Measurements from ENCODE around the gene NALCN. TPM values are rescaled to one million over a fixed set of nuclear protein-coding genes. Genes with fewer than 3 reads are reported as not detected.

The NALCN gene
- total RNA-seq, 3 donors from 2014 or later (not counting 1 experiment from before 2014, with no cell fraction given) = not detected

DNA sequence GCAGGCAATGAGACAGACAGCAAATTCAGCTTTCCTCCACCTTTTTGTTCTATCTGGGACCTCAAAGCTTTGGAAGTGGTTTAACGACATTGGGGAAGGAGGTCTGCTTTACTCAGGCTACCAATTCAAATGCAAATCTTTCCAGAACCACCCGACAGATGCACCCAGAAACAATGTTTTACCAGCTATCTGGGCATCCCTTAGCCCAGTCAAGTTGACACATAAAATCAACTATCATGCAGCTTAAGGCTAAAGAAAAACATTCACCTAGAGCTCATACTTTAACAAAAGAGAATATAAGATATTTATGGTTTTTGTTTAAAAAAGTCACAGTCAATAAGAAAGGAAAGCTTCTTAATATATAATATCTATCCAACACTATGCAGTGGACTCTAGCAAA, 246.0 kb downstream of the NALCN start:
- no peak for ATAC-seq
- 100% methylated on average over 2 of the region's 2 CpGs for WGBS (ENCODE audit: insufficient coverage)
- Mint-ChIP-seq H3K4me3 (no peak overlapping the region), H3K27me3 (ENCODE audit: low read depth in 2 of 2) (peaks cover 0 to 10% of the 10 kb centered on the region in 2 donors), H3K9me3 (peaks cover 2 to 5% of the 10 kb centered on the region in 2 donors), H3K4me1 (no peaks in the 10 kb centered on the region), H3K36me3 (no peaks in the 10 kb centered on the region), H3K27ac (no peak overlapping the region)
- Histone ChIP-seq H3K27me3 (ENCODE audit: control insufficient read depth, insufficient read depth, low read length) (no peaks in the 10 kb centered on the region), H3K9me3 (ENCODE audit: control insufficient read depth, insufficient read depth, low read length) (no peaks in the 10 kb centered on the region), H3K27ac (ENCODE audit: low read length) (no peak overlapping the region), H3K36me3 (ENCODE audit: control insufficient read depth, insufficient read depth, low read length) (no peaks in the 10 kb centered on the region), H3K4me3 (ENCODE audit: low read length) (no peak overlapping the region), H3K4me1 (ENCODE audit: control insufficient read depth, insufficient read depth, low read length) (no peaks in the 10 kb centered on the region)
- TF ChIP-seq, protein P1, sequence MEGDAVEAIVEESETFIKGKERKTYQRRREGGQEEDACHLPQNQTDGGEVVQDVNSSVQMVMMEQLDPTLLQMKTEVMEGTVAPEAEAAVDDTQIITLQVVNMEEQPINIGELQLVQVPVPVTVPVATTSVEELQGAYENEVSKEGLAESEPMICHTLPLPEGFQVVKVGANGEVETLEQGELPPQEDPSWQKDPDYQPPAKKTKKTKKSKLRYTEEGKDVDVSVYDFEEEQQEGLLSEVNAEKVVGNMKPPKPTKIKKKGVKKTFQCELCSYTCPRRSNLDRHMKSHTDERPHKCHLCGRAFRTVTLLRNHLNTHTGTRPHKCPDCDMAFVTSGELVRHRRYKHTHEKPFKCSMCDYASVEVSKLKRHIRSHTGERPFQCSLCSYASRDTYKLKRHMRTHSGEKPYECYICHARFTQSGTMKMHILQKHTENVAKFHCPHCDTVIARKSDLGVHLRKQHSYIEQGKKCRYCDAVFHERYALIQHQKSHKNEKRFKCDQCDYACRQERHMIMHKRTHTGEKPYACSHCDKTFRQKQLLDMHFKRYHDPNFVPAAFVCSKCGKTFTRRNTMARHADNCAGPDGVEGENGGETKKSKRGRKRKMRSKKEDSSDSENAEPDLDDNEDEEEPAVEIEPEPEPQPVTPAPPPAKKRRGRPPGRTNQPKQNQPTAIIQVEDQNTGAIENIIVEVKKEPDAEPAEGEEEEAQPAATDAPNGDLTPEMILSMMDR (IDR thresholded peaks at IDR 0.05) = no peak
- DNase-seq = no peak
- intact Hi-C loops (cut with micrococcal nuclease) = no loop called here

DNA sequence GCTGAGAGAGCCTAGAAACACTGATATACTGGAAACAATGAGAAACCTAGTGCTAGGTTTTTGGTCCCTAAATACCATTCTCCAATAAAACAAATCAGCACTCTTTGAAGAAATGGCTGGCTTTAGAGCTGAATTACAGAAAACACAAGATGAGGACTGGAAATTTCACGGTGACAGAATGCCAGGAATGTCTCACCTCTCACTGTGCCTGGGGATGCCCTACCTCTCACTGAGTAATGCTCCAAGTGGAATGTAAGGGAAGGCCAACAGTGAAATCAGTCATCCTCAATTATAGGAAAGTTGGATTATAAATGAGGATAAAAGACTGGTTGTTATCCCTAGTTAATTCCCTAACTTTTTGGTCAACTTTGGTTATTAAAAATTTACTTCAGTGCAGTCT, 259.0 kb downstream of the NALCN start:
- TF ChIP-seq, protein P1 (IDR thresholded peaks at IDR 0.05) = no peak
- Histone ChIP-seq H3K9me3 (ENCODE audit: control insufficient read depth, insufficient read depth, low read length) (no peaks in the 10 kb centered on the region), H3K27ac (ENCODE audit: low read length) (no peak overlapping the region), H3K4me3 (ENCODE audit: low read length) (no peak overlapping the region), H3K27me3 (ENCODE audit: control insufficient read depth, insufficient read depth, low read length) (no peaks in the 10 kb centered on the region), H3K36me3 (ENCODE audit: control insufficient read depth, insufficient read depth, low read length) (no peaks in the 10 kb centered on the region), H3K4me1 (ENCODE audit: control insufficient read depth, insufficient read depth, low read length) (no peaks in the 10 kb centered on the region)
- DNase-seq (no peak), ATAC-seq (no peak)
- Mint-ChIP-seq H3K27ac (no peak overlapping the region), H3K4me1 (no peaks in the 10 kb centered on the region), H3K4me3 (no peak overlapping the region), H3K36me3 (no peaks in the 10 kb centered on the region), H3K27me3 (ENCODE audit: low read depth in 2 of 2) (peaks cover 15 to 42% of the 10 kb centered on the region in 2 donors), H3K9me3 (no peaks in the 10 kb centered on the region)
- intact Hi-C loops (cut with micrococcal nuclease) = no loop called here
- WGBS (ENCODE audit: insufficient coverage) = 17% methylated on average over 1 of the region's 1 CpG

DNA sequence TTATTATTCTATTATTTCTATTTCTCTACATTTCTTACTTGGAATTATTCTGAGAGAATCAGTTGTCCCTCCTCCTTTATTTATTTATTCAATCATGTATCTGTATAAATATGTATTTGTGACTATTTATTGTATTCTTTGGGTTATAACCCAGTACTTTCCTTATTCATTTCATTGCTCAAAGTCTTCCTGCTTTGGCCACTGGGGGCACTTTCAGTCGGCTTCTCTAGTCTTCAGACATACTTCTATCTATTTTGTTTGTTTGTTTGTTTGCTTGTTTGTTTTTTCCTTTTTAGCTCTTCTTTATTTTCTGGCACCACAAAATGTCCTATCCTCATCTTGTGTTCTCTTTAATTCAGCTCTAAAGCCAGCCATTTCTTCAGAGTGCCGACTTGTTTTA, 260.4 kb downstream of the NALCN start:
- no peak overlapping the region for H3K27ac Mint-ChIP-seq
- H3K4me3 ChIP-seq (ENCODE audit: low read length) = no peak overlapping the region
- ATAC-seq = no peak
- H3K4me1 ChIP-seq (ENCODE audit: control insufficient read depth, insufficient read depth, low read length) = no peaks in the 10 kb centered on the region
- TF ChIP-seq, protein P1 (IDR thresholded peaks at IDR 0.05) = no peak
- no peak overlapping the region for H3K27ac ChIP-seq (ENCODE audit: low read length)
- H3K36me3 Mint-ChIP-seq = no peaks in the 10 kb centered on the region
- no CpG with 5 or more reads among the region's 2 CpGs for WGBS (ENCODE audit: insufficient coverage)
- no peaks in the 10 kb centered on the region for H3K27me3 ChIP-seq (ENCODE audit: control insufficient read depth, insufficient read depth, low read length)
- intact Hi-C loops (cut with micrococcal nuclease) = no loop called here
- H3K27me3 Mint-ChIP-seq (ENCODE audit: low read depth in 2 of 2) = peaks cover 13 to 48% of the 10 kb centered on the region in 2 donors
- H3K9me3 Mint-ChIP-seq = no peaks in the 10 kb centered on the region
- H3K36me3 ChIP-seq (ENCODE audit: control insufficient read depth, insufficient read depth, low read length) = no peaks in the 10 kb centered on the region
- no peak overlapping the region for H3K4me3 Mint-ChIP-seq
- H3K9me3 ChIP-seq (ENCODE audit: control insufficient read depth, insufficient read depth, low read length) = no peaks in the 10 kb centered on the region
- H3K4me1 Mint-ChIP-seq = no peaks in the 10 kb centered on the region
- no peak for DNase-seq

DNA sequence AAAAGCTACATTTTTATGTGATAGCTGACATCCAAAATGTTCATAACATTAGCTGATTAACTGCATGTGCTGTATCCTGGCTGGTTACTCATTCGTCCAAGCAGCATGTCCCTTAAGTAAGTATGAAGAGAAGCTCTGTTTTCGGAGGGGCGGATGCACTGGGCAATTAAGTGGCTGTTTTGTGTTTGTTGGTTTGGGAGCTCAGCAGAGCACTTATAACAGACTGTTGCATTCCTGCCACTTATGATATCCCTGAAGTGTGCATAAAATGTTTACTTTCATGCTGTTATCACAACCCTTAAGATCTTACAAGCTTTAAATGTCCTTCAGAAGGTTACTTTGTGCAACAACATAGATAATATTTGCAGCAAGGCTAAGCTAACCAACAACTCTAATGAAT, 264.1 kb downstream of the NALCN start:
- Mint-ChIP-seq H3K27me3 (ENCODE audit: low read depth in 2 of 2) (peaks cover 18 to 46% of the 10 kb centered on the region in 2 donors), H3K27ac (no peak overlapping the region), H3K36me3 (no peaks in the 10 kb centered on the region), H3K4me1 (no peaks in the 10 kb centered on the region), H3K9me3 (no peaks in the 10 kb centered on the region), H3K4me3 (no peak overlapping the region)
- no peaks in the 10 kb centered on the region for H3K36me3 ChIP-seq (ENCODE audit: control insufficient read depth, insufficient read depth, low read length)
- 88% methylated on average over 3 of the region's 3 CpGs for WGBS (ENCODE audit: insufficient coverage)
- TF ChIP-seq, protein P1 (IDR thresholded peaks at IDR 0.05) = no peak
- DNase-seq = no peak
- H3K4me1 ChIP-seq (ENCODE audit: control insufficient read depth, insufficient read depth, low read length) = no peaks in the 10 kb centered on the region
- no peak for ATAC-seq
- H3K27ac ChIP-seq (ENCODE audit: low read length) = no peak overlapping the region
- intact Hi-C loops (cut with micrococcal nuclease) = no loop called here
- peaks cover 3% of the 10 kb centered on the region for H3K27me3 ChIP-seq (ENCODE audit: control insufficient read depth, insufficient read depth, low read length)
- no peak overlapping the region for H3K4me3 ChIP-seq (ENCODE audit: low read length)
- H3K9me3 ChIP-seq (ENCODE audit: control insufficient read depth, insufficient read depth, low read length) = no peaks in the 10 kb centered on the region

All from natural killer cell (primary cell).